ENCODE data around the gene RGS16. TPM values are rescaled to one million over a fixed set of nuclear protein-coding genes. Genes with fewer than 3 reads are reported as not detected.

RGS16 gene
- total and polyA plus RNA-seq, 2 donors (not counting 3 experiments of a cell fraction or from before 2014, with no cell fraction given) = not detected

DNA sequence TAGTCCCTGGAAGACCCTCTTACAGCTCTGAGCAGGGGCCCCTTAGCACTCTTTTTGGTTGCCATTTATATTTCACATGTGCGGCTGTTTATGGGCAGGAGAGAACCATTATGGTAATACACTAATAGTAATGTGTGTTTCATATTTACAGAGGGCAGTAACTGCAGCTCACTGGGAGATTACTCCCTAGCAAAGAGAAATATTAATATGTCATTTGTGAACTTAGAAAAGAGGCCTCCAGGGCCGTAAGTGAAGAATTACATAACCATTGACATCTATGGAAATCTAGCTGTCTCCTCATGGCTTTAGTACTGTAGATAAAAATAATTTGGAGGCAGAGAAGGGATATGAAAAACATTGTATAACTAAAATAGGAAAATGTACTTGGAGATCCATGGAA lies 23.4 kb upstream of the RGS16 start:
- POLR2A ChIA-PET = no interaction called here
- Histone ChIP-seq H4K20me1 (replicated peaks; ENCODE audit: control insufficient read depth, extremely low read depth, insufficient read depth, low read length) (no peaks in the 10 kb centered on the region), H3K27ac (ENCODE audit: insufficient read depth, low read depth, low read length) (no peak overlapping the region), H3K4me3 (replicated peaks in 1 of 3; ENCODE audit: insufficient read depth in 1 of 3, low read depth in 1 of 3, low read length in 3 of 3) (no peak overlapping the region), H3K9ac (replicated peaks; ENCODE audit: extremely low read depth, insufficient read depth, low read length) (no peak overlapping the region), H3K4me2 (ENCODE audit: insufficient read depth, low read length) (no peak overlapping the region), H3K9me1 (replicated peaks; ENCODE audit: control insufficient read depth, extremely low read depth, insufficient read depth, low read length) (no peaks in the 10 kb centered on the region), H3K36me3 (ENCODE audit: control insufficient read depth in 2 of 2, extremely low read depth in 1 of 2, insufficient read depth in 2 of 2, low read length in 2 of 2) (no peaks in the 10 kb centered on the region), H3K27me3 (ENCODE audit: control insufficient read depth in 2 of 2, insufficient read depth in 2 of 2, low read length in 2 of 2) (peaks cover 1 to 5% of the 10 kb centered on the region in 2 experiments), H2AFZ (ENCODE audit: low read depth, low read length) (no peak overlapping the region), H3K4me1 (ENCODE audit: control insufficient read depth, extremely low read depth, insufficient read depth, low read length) (no peaks in the 10 kb centered on the region), H3K9me3 (replicated peaks; ENCODE audit: control insufficient read depth, insufficient read depth, low read length) (no peaks in the 10 kb centered on the region), H3K79me2 (ENCODE audit: control insufficient read depth, insufficient read depth, low read length) (no peaks in the 10 kb centered on the region)
- dilution Hi-C loops (cut with MboI; ENCODE audit: extremely low pct_ligation_motif_present, low sequenced_read_pairs) = no loop called here
- TF ChIP-seq, protein P1, sequence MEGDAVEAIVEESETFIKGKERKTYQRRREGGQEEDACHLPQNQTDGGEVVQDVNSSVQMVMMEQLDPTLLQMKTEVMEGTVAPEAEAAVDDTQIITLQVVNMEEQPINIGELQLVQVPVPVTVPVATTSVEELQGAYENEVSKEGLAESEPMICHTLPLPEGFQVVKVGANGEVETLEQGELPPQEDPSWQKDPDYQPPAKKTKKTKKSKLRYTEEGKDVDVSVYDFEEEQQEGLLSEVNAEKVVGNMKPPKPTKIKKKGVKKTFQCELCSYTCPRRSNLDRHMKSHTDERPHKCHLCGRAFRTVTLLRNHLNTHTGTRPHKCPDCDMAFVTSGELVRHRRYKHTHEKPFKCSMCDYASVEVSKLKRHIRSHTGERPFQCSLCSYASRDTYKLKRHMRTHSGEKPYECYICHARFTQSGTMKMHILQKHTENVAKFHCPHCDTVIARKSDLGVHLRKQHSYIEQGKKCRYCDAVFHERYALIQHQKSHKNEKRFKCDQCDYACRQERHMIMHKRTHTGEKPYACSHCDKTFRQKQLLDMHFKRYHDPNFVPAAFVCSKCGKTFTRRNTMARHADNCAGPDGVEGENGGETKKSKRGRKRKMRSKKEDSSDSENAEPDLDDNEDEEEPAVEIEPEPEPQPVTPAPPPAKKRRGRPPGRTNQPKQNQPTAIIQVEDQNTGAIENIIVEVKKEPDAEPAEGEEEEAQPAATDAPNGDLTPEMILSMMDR (IDR thresholded peaks at IDR 0.05; ENCODE audit: extremely low read depth in 1 of 2, insufficient read depth in 1 of 2, low read depth in 1 of 2, low read length in 2 of 2) = no peak
- TF ChIP-seq MYC (IDR thresholded peaks at IDR 0.05; ENCODE audit: low read depth, low read length) = no peak
- no peak for TF ChIP-seq JUN (IDR thresholded peaks at IDR 0.05; ENCODE audit: borderline replicate concordance, insufficient read depth, insufficient read length, low read depth)
- no peak for TF ChIP-seq POLR2AphosphoS5 (IDR thresholded peaks at IDR 0.05; ENCODE audit: insufficient read depth, low read depth, low read length)
- no peak for TF ChIP-seq POLR2A (IDR thresholded peaks at IDR 0.05; ENCODE audit: low read depth, low read length)
- no peak for TF ChIP-seq FOS (IDR thresholded peaks at IDR 0.05; ENCODE audit: borderline replicate concordance, insufficient read depth, low read length)
- CTCF ChIA-PET = interaction anchor here (0.9 kb wide), 1 partner anchor 16 kb away, joined by 3 read pairs; no protein-coding TSS in a partner anchor
- no peak for DNase-seq (ENCODE audit: low read depth, low spot score)
- FAIRE-seq = no peak
- intact Hi-C loops (cut with micrococcal nuclease) = no loop called here
- no TSS peak for BruUV-seq (replicated peaks)

DNA sequence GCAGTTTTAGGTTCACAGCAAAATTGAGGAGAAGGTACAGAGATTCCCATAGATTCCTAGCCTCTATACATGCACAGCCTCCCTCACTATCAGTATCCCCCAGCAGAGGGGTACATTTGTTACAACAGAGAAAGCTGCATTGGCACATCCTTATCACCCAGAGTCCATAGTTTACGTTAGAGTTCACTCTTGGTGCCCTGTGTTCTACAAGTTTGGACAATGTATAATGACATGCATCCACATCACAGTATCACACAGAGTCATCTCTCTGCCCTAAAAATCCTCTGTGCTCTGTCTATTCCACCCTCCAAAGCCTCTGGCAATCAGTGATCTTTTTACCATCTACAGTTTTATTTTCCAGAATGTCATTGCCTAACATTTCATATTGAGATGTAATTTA lies 22.3 kb upstream of the RGS16 start:
- H3K27me3 ChIP-seq (ENCODE audit: control insufficient read depth in 2 of 2, insufficient read depth in 2 of 2, low read length in 2 of 2) = peaks cover 1 to 5% of the 10 kb centered on the region in 2 experiments
- no peaks in the 10 kb centered on the region for H3K36me3 ChIP-seq (ENCODE audit: control insufficient read depth in 2 of 2, extremely low read depth in 1 of 2, insufficient read depth in 2 of 2, low read length in 2 of 2)
- H3K4me1 ChIP-seq (ENCODE audit: control insufficient read depth, extremely low read depth, insufficient read depth, low read length) = no peaks in the 10 kb centered on the region
- no peaks in the 10 kb centered on the region for H3K9me3 ChIP-seq (replicated peaks; ENCODE audit: control insufficient read depth, insufficient read depth, low read length)
- FAIRE-seq (no peak), DNase-seq (ENCODE audit: low read depth, low spot score) (no peak)
- intact Hi-C loops (cut with micrococcal nuclease) (no loop called here), dilution Hi-C loops (cut with MboI; ENCODE audit: extremely low pct_ligation_motif_present, low sequenced_read_pairs) (no loop called here)
- no peak overlapping the region for H3K9ac ChIP-seq (replicated peaks; ENCODE audit: extremely low read depth, insufficient read depth, low read length)
- no peaks in the 10 kb centered on the region for H3K79me2 ChIP-seq (ENCODE audit: control insufficient read depth, insufficient read depth, low read length)
- no peak overlapping the region for H3K27ac ChIP-seq (ENCODE audit: insufficient read depth, low read depth, low read length)
- POLR2A ChIA-PET = no interaction called here
- no peaks in the 10 kb centered on the region for H3K9me1 ChIP-seq (replicated peaks; ENCODE audit: control insufficient read depth, extremely low read depth, insufficient read depth, low read length)
- CTCF ChIA-PET = interaction anchor here (0.8 kb wide), 1 partner anchor 26 kb away, joined by 3 read pairs; no protein-coding TSS in a partner anchor
- no peak overlapping the region for H3K4me3 ChIP-seq (replicated peaks in 1 of 3; ENCODE audit: insufficient read depth in 1 of 3, low read depth in 1 of 3, low read length in 3 of 3)
- no peaks in the 10 kb centered on the region for H4K20me1 ChIP-seq (replicated peaks; ENCODE audit: control insufficient read depth, extremely low read depth, insufficient read depth, low read length)
- TF ChIP-seq EZH2 (IDR thresholded peaks at IDR 0.05; ENCODE audit: borderline replicate concordance, low read depth, low read length, severe bottlenecking) (no peak), FOS (IDR thresholded peaks at IDR 0.05; ENCODE audit: borderline replicate concordance, insufficient read depth, low read length) (no peak), POLR2A (IDR thresholded peaks at IDR 0.05; ENCODE audit: low read depth, low read length) (no peak), GATA2 (IDR thresholded peaks at IDR 0.05; ENCODE audit: insufficient read depth, insufficient read length, low read depth, low read length) (no peak), MYC (IDR thresholded peaks at IDR 0.05; ENCODE audit: low read depth, low read length) (no peak), POLR2AphosphoS5 (IDR thresholded peaks at IDR 0.05; ENCODE audit: insufficient read depth, low read depth, low read length) (no peak), JUN (IDR thresholded peaks at IDR 0.05; ENCODE audit: borderline replicate concordance, insufficient read depth, insufficient read length, low read depth) (no peak)
- TF ChIP-seq, protein P2, sequence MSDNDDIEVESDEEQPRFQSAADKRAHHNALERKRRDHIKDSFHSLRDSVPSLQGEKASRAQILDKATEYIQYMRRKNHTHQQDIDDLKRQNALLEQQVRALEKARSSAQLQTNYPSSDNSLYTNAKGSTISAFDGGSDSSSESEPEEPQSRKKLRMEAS (IDR thresholded peaks at IDR 0.05; ENCODE audit: insufficient read depth, insufficient read length) = no peak
- TF ChIP-seq, protein P1 (IDR thresholded peaks at IDR 0.05; ENCODE audit: extremely low read depth in 1 of 2, insufficient read depth in 1 of 2, low read depth in 1 of 2, low read length in 2 of 2) = no peak
- H2AFZ ChIP-seq (ENCODE audit: low read depth, low read length) = no peak overlapping the region
- no TSS peak for BruUV-seq (replicated peaks)
- no peak overlapping the region for H3K4me2 ChIP-seq (ENCODE audit: insufficient read depth, low read length)
